CD4-positive, alpha-beta memory T cell (primary cell): ENCODE measurements around the gene ZMYND8. TPM values are rescaled to one million over a fixed set of nuclear protein-coding genes. Genes with fewer than 3 reads are reported as not detected.

ENCODE experiments used
- CTCF ChIA-PET: fragments of 350-600 bp; sonication (Branson Sonifier 250); formaldehyde crosslinking; loops from one replicate; lab custom pipeline; 2021; ENCODE audit warnings: inconsistent platforms; ENCODE audit not compliant: partially characterized antibody; lab: Charles Lee
- POLR2A ChIA-PET: fragments of 350-600 bp; sonication (Branson Sonifier 250); formaldehyde crosslinking; loops from one replicate; lab custom pipeline; 2021; ENCODE audit not compliant: partially characterized antibody; lab: Charles Lee
- DNase-seq, 5 donors: peaks; one replicate each; pipeline versions ENCODE4 v3.0.0 to v3.0.0-alpha.2; 2020 to 2022; ENCODE audit warnings: mixed read lengths in 1 of 5
- H3K27ac ChIP-seq: one replicate; pipeline ENCODE4 v1.7.0; 2013; ENCODE audit warnings: low read depth, low read length
- H3K27me3 ChIP-seq: 2 replicates; pipeline ENCODE4 v1.7.0; 2013; ENCODE audit warnings: mild to moderate bottlenecking, low read length, moderate library complexity; ENCODE audit not compliant: insufficient read depth
- H3K36me3 ChIP-seq: 2 replicates; pipeline ENCODE4 v1.7.0; 2013; ENCODE audit warnings: mild to moderate bottlenecking, low read length, moderate library complexity; ENCODE audit not compliant: insufficient read depth
- H3K4me1 ChIP-seq: 2 replicates; pipeline ENCODE4 v1.7.0; 2013; ENCODE audit warnings: mild to moderate bottlenecking, low read length, moderate library complexity; ENCODE audit not compliant: insufficient read depth
- H3K4me3 ChIP-seq, 2 donors: one replicate each; pipeline ENCODE4 v1.7.0; 2013; ENCODE audit warnings: low read length in 2 of 2, mild to moderate bottlenecking in 1 of 2
- H3K9me3 ChIP-seq, 2 donors: one replicate each; pipeline ENCODE4 v1.7.0; 2013; ENCODE audit warnings: low read length in 2 of 2, control low read depth in 1 of 2; ENCODE audit not compliant: control insufficient read depth in 1 of 2
- H3K27ac Mint-ChIP-seq, 7 donors: one replicate each; pipeline ENCODE4 v1.8.0; 2020 to 2021; ENCODE audit warnings: mixed read lengths in 7 of 7, mild to moderate bottlenecking in 6 of 7, inconsistent platforms in 3 of 7, moderate library complexity in 3 of 7
- H3K27me3 Mint-ChIP-seq, 2 donors: one replicate each; pipeline ENCODE4 v1.8.0; 2020 to 2021; ENCODE audit warnings: mixed read lengths in 2 of 2
- H3K36me3 Mint-ChIP-seq, 2 donors: one replicate each; pipeline ENCODE4 v1.8.0; 2020 to 2021; ENCODE audit warnings: mixed read lengths in 2 of 2, inconsistent platforms in 1 of 2, mild to moderate bottlenecking in 1 of 2
- H3K4me1 Mint-ChIP-seq, 4 donors: one replicate each; pipeline ENCODE4 v1.8.0; 2020 to 2021; ENCODE audit warnings: mixed read lengths in 4 of 4, mild to moderate bottlenecking in 1 of 4
- H3K4me3 Mint-ChIP-seq, 8 donors: one replicate each; pipeline ENCODE4 v1.8.0; 2020 to 2021; ENCODE audit warnings: mixed read lengths in 8 of 8, mild to moderate bottlenecking in 7 of 8, moderate library complexity in 6 of 8, inconsistent platforms in 3 of 8
- H3K9me3 Mint-ChIP-seq, 8 donors: one replicate each; pipeline ENCODE4 v1.8.0; 2020 to 2021; ENCODE audit warnings: mixed read lengths in 8 of 8, mild to moderate bottlenecking in 5 of 8, inconsistent platforms in 3 of 8, moderate library complexity in 1 of 8
- intact Hi-C: fragments of 100-400 bp; cut with micrococcal nuclease; formaldehyde crosslinking; loops from one replicate; pipeline ENCODE4 v1.15.1; 2023
- polyA plus RNA-seq, 2 donors: library from polyadenylated mRNA; unstranded; fragments of 300-500 nt; fragmentation: Illumina TruSeq; gene quantifications; one replicate each; pipeline ENCODE4 v1.2.3, GENCODE V29; 2021
- total RNA-seq, 2 experiments: library from RNA; stranded (reverse); gene quantifications; one replicate each; pipeline ENCODE4 v1.2.3, GENCODE V29; 2021

The ZMYND8 gene
- total and polyA plus RNA-seq, 4 experiments from 2014 or later, result 3.5 to 48.5 (median 33.9) TPM

GRCh38 chr20:47332381-47333206 is 23.9 kb downstream of the ZMYND8 start:
- Mint-ChIP-seq H3K9me3 (no peaks in the 10 kb centered on the region), H3K27ac (peak overlapping the region in 6 of 7 donors; percentile 6 to 60 (median 34)), H3K27me3 (no peaks in the 10 kb centered on the region), H3K36me3 (peaks cover 42 to 57% of the 10 kb centered on the region in 2 donors), H3K4me3 (peak overlapping the region in 2 of 8 donors; percentile 29 to 53), H3K4me1 (peaks cover 37 to 81% (median 55%) of the 10 kb centered on the region in 4 donors)
- DNase-seq, result no peak
- H3K9me3 ChIP-seq, result no peaks in the 10 kb centered on the region
- ChIA-PET POLR2A (interaction anchor here (1.2 kb wide), 1 partner anchor 24 kb away, joined by 3 read pairs; the partner anchor contains the start of gene ZMYND8), CTCF (no interaction called here)
- H3K27ac ChIP-seq, result no peak overlapping the region
- H3K27me3 ChIP-seq, result no peaks in the 10 kb centered on the region
- H3K4me1 ChIP-seq, result peaks cover 35% of the 10 kb centered on the region
- peaks cover 15% of the 10 kb centered on the region for H3K36me3 ChIP-seq
- intact Hi-C loops, result no loop called here
- no peak overlapping the region for H3K4me3 ChIP-seq

- Mint-ChIP-seq H3K4me3 (peak overlapping the region in 3 of 8 donors; percentile 1 to 43 (median 12)), H3K27ac (peak overlapping the region in 6 of 7 donors; percentile 2 to 89 (median 38)), H3K27me3 (no peaks in the 10 kb centered on the region), H3K9me3 (no peaks in the 10 kb centered on the region), H3K36me3 (peaks cover 44 to 50% of the 10 kb centered on the region in 2 donors), H3K4me1 (peaks cover 40 to 78% (median 54%) of the 10 kb centered on the region in 4 donors)
- Histone ChIP-seq H3K27me3 (no peaks in the 10 kb centered on the region), H3K9me3 (no peaks in the 10 kb centered on the region), H3K27ac (no peak overlapping the region), H3K4me3 (no peak overlapping the region), H3K36me3 (peaks cover 13% of the 10 kb centered on the region), H3K4me1 (peaks cover 35% of the 10 kb centered on the region)
- ChIA-PET CTCF (interaction anchor here (0.9 to 2.3 kb wide), 2 partner anchors 52 to 53 kb away, joined by 4 to 18 read pairs; no protein-coding TSS in a partner anchor), POLR2A (no interaction called here)
- intact Hi-C loops, result no loop called here
- DNase-seq, result no peak
Observed at GRCh38 chr20:47330933-47331708, 25.4 kb downstream of the ZMYND8 start.

GRCh38 chr20:47330071-47330470 is 26.4 kb downstream of the ZMYND8 start:
- H3K9me3 Mint-ChIP-seq, result peaks cover 0 to 2% (median 0%) of the 10 kb centered on the region in 8 donors
- H3K4me1 Mint-ChIP-seq, result peaks cover 39 to 74% (median 51%) of the 10 kb centered on the region in 4 donors
- Histone ChIP-seq H3K27ac (no peak overlapping the region), H3K9me3 (no peaks in the 10 kb centered on the region), H3K36me3 (peaks cover 8% of the 10 kb centered on the region), H3K4me1 (peaks cover 35% of the 10 kb centered on the region), H3K4me3 (no peak overlapping the region), H3K27me3 (no peaks in the 10 kb centered on the region)
- no peak for DNase-seq
- ChIA-PET CTCF (interaction anchor here (2.3 kb wide), 1 partner anchor 53 kb away, joined by 18 read pairs; no protein-coding TSS in a partner anchor), POLR2A (no interaction called here)
- peaks cover 37 to 39% of the 10 kb centered on the region in 2 donors for H3K36me3 Mint-ChIP-seq
- intact Hi-C loops, result no loop called here
- H3K4me3 Mint-ChIP-seq, result no peak overlapping the region
- peak overlapping the region in 1 of 7 donors; percentile 5 for H3K27ac Mint-ChIP-seq
- no peaks in the 10 kb centered on the region for H3K27me3 Mint-ChIP-seq

- no peaks in the 10 kb centered on the region for H3K9me3 ChIP-seq
- peaks cover 32 to 36% of the 10 kb centered on the region in 2 donors for H3K36me3 Mint-ChIP-seq
- H3K27ac ChIP-seq, result no peak overlapping the region
- H3K4me1 Mint-ChIP-seq, result peaks cover 41 to 74% (median 54%) of the 10 kb centered on the region in 4 donors
- H3K4me3 ChIP-seq, result no peak overlapping the region
- DNase-seq, result no peak
- H3K27me3 ChIP-seq, result no peaks in the 10 kb centered on the region
- intact Hi-C loops, result no loop called here
- peaks cover 0 to 2% (median 0%) of the 10 kb centered on the region in 8 donors for H3K9me3 Mint-ChIP-seq
- H3K4me3 Mint-ChIP-seq, result no peak overlapping the region
- ChIA-PET CTCF (interaction anchor here (0.8 to 1.3 kb wide), 3 partner anchors 28 to 1292 kb away, joined by 3 read pairs; no protein-coding TSS in a partner anchor), POLR2A (no interaction called here)
- H3K4me1 ChIP-seq, result peaks cover 29% of the 10 kb centered on the region
- no peaks in the 10 kb centered on the region for H3K27me3 Mint-ChIP-seq
- peaks cover 7% of the 10 kb centered on the region for H3K36me3 ChIP-seq
- peak overlapping the region in 3 of 7 donors; percentile 74 to 80 (median 75) for H3K27ac Mint-ChIP-seq
Observed at GRCh38 chr20:47328129-47328528, 28.4 kb downstream of the ZMYND8 start.

GRCh38 chr20:47327711-47328110 is 28.8 kb downstream of the ZMYND8 start:
- intact Hi-C loops, result no loop called here
- DNase-seq, result no peak
- H3K27ac Mint-ChIP-seq, result peak overlapping the region in 3 of 7 donors; percentile 74 to 80 (median 75)
- no peaks in the 10 kb centered on the region for H3K27me3 ChIP-seq
- H3K4me3 Mint-ChIP-seq, result no peak overlapping the region
- ChIA-PET CTCF (interaction anchor here (1.0 to 1.3 kb wide), 3 partner anchors 56 to 1293 kb away, joined by 3 to 4 read pairs (median 3); no protein-coding TSS in a partner anchor), POLR2A (no interaction called here)
- H3K27ac ChIP-seq, result no peak overlapping the region
- H3K4me3 ChIP-seq, result no peak overlapping the region
- peaks cover 27 to 32% of the 10 kb centered on the region in 2 donors for H3K36me3 Mint-ChIP-seq
- H3K9me3 ChIP-seq, result no peaks in the 10 kb centered on the region
- H3K4me1 ChIP-seq, result peaks cover 29% of the 10 kb centered on the region
- peaks cover 0 to 2% (median 0%) of the 10 kb centered on the region in 8 donors for H3K9me3 Mint-ChIP-seq
- H3K4me1 Mint-ChIP-seq, result peaks cover 39 to 74% (median 52%) of the 10 kb centered on the region in 4 donors
- no peaks in the 10 kb centered on the region for H3K27me3 Mint-ChIP-seq
- peaks cover 9% of the 10 kb centered on the region for H3K36me3 ChIP-seq

GRCh38 chr20:47326658-47327268 is 29.7 kb downstream of the ZMYND8 start:
- H3K36me3 ChIP-seq, result peaks cover 10% of the 10 kb centered on the region
- peaks cover 37% of the 10 kb centered on the region for H3K4me1 ChIP-seq
- Mint-ChIP-seq H3K4me3 (no peak overlapping the region), H3K36me3 (peaks cover 21 to 26% of the 10 kb centered on the region in 2 donors), H3K27me3 (no peaks in the 10 kb centered on the region), H3K9me3 (peaks cover 0 to 2% (median 0%) of the 10 kb centered on the region in 8 donors), H3K27ac (peak overlapping the region in 4 of 7 donors; percentile 22 to 77 (median 66)), H3K4me1 (peaks cover 36 to 75% (median 50%) of the 10 kb centered on the region in 4 donors)
- no peaks in the 10 kb centered on the region for H3K27me3 ChIP-seq
- no peak overlapping the region for H3K4me3 ChIP-seq
- intact Hi-C loops, result no loop called here
- no peaks in the 10 kb centered on the region for H3K9me3 ChIP-seq
- ChIA-PET POLR2A (interaction anchor here (0.6 kb wide), 1 partner anchor 57 kb away, joined by 3 read pairs; no protein-coding TSS in a partner anchor), CTCF (interaction anchor here (0.9 to 1.1 kb wide), 3 partner anchors 53 to 57 kb away, joined by 3 to 4 read pairs (median 3); no protein-coding TSS in a partner anchor)
- H3K27ac ChIP-seq, result no peak overlapping the region
- DNase-seq, result no peak
